GM23248 (cell line): ENCODE measurements around the gene TM4SF18.

ENCODE experiments used
- EZH2 ChIP-seq: fragments of 200-600 bp; sonication (generic); IDR thresholded peaks from 2 replicates; pipeline ENCODE4 v1.6.1; 2018; ENCODE audit warnings: antibody characterized with exemption, mild to moderate bottlenecking; ENCODE audit not compliant: insufficient read depth, poor library complexity, severe bottlenecking
- EZH2phosphoT487 ChIP-seq: fragments of 200-600 bp; sonication (generic); IDR thresholded peaks from 2 replicates; pipeline ENCODE4 v1.6.1; 2018; ENCODE audit warnings: antibody characterized with exemption, moderate library complexity, mild to moderate bottlenecking, low read depth; ENCODE audit not compliant: insufficient read depth

- TF ChIP-seq EZH2phosphoT487 = no peak
- TF ChIP-seq EZH2 = no peak
Measured at GRCh38 chr3:149283401-149283800, 50.0 kb downstream of the TM4SF18 start.
